K562 (cell line): Measurements from ENCODE around the gene YPEL4. TPM values are rescaled to one million over a fixed set of nuclear protein-coding genes. Genes with fewer than 3 reads are reported as not detected.

Experiments used
- ATAC-seq: fragments of 200-7000 bp; cut with Tn5 transposase; 3 replicates; pipeline ENCODE4 v1.9.1; 2020; ENCODE audit warnings: moderate library complexity
- BruUV-seq: library from RNA; stranded (reverse); fragments of 400-500 nt; replicated peaks from 2 replicates; lab custom pipeline; 2021; lab: Mats Ljungman, UMichigan
- CTCF ChIA-PET: fragments of 300-600 bp; formaldehyde crosslinking; extraction: SDS; loops from one replicate; lab custom pipeline; 2021; ENCODE audit warnings: low intra/inter-chr PET ratio; lab: Yijun Ruan, JAX
- POLR2A ChIA-PET: fragments of 300-600, 350-650 bp; sonication (Branson Sonifier 250); formaldehyde crosslinking; extraction: SDS; loops from one replicate; lab custom pipeline; 2021; ENCODE audit warnings: antibody characterized with exemption, inconsistent platforms; lab: Yijun Ruan, JAX
- DNase-seq, 4 experiments: peaks; one replicate each; pipeline versions ENCODE4 v3.0.0 to v3.0.0-alpha.2; 2011 to 2018; ENCODE audit warnings: low spot score in 3 of 4, mixed read lengths in 3 of 4; ENCODE audit errors: extremely low read depth in 1 of 4
- FAIRE-seq: peaks from 2 replicates; lab custom pipeline; 2011; peaks lifted over from hg19 to GRCh38; lab: Jason Lieb, UNC
- H2AFZ ChIP-seq: 2 replicates; pipeline ENCODE4 v1.6.0; 2011; ENCODE audit warnings: low read depth, low read length, control low read depth, inconsistent platforms
- H3K27ac ChIP-seq: fragments of 200-600 bp; 3 replicates; pipeline ENCODE4 v1.8.0; 2011; ENCODE audit warnings: low read depth, mild to moderate bottlenecking, control low read depth, inconsistent platforms, low read length, moderate library complexity, mixed read lengths; ENCODE audit errors: extremely low read depth
- H3K27me3 ChIP-seq, 2 experiments: fragments of 300-600 bp in 1 of 2; 2 replicates in 1 of 2; 3 replicates in 1 of 2; pipeline versions ENCODE4 v1.6.0 to v1.8.0; 2011; ENCODE audit warnings: inconsistent platforms in 2 of 2, low read length in 2 of 2, mild to moderate bottlenecking in 1 of 2, mixed read lengths in 1 of 2, moderate library complexity in 1 of 2; ENCODE audit not compliant: control insufficient read depth in 2 of 2, insufficient read depth in 2 of 2
- H3K36me3 ChIP-seq: fragments of 300-600 bp; 3 replicates; pipeline ENCODE4 v1.8.0; 2011; ENCODE audit warnings: mild to moderate bottlenecking, low read length, inconsistent platforms; ENCODE audit not compliant: control insufficient read depth, insufficient read depth
- H3K4me1 ChIP-seq, 2 experiments: fragments of 200-600 bp in 1 of 2; replicated peaks in 1 of 2; 2 replicates in 1 of 2; 3 replicates in 1 of 2; pipeline versions ENCODE4 v1.5.1 to v1.8.0; 2011; ENCODE audit warnings: inconsistent platforms in 2 of 2, low read length in 2 of 2, mild to moderate bottlenecking in 1 of 2, mixed read lengths in 1 of 2, moderate library complexity in 1 of 2; ENCODE audit not compliant: control insufficient read depth in 2 of 2, insufficient read depth in 2 of 2
- H3K4me2 ChIP-seq: 2 replicates; pipeline ENCODE4 v1.6.1; 2011; ENCODE audit warnings: low read length, control low read depth, inconsistent platforms, mixed read lengths; ENCODE audit not compliant: insufficient read depth
- H3K4me3 ChIP-seq: fragments of 200-600 bp; sonication (generic), shearing (Covaris generic); 2 replicates; pipeline ENCODE4 v1.5.1; 2016; ENCODE audit warnings: control low read depth, inconsistent platforms
- H3K79me2 ChIP-seq: fragments of 200-600 bp; 3 replicates; pipeline ENCODE4 v1.8.0; 2011; ENCODE audit warnings: low read length, inconsistent platforms; ENCODE audit not compliant: control insufficient read depth, insufficient read depth
- H3K9ac ChIP-seq, 2 experiments: 2 replicates each; pipeline versions ENCODE4 v1.6.0 to v1.6.1; 2011; ENCODE audit warnings: low read depth in 2 of 2, low read length in 2 of 2, control low read depth in 1 of 2, inconsistent platforms in 1 of 2, mild to moderate bottlenecking in 1 of 2, mixed read lengths in 1 of 2; ENCODE audit not compliant: insufficient read depth in 1 of 2
- H3K9me1 ChIP-seq: one replicate; pipeline ENCODE4 v1.6.0; 2011; ENCODE audit warnings: inconsistent platforms, mild to moderate bottlenecking, low read length, moderate library complexity; ENCODE audit not compliant: control insufficient read depth, insufficient read depth
- H3K9me3 ChIP-seq: replicated peaks from 2 replicates; pipeline ENCODE4 v1.5.1; 2011; ENCODE audit warnings: low read depth, low read length, inconsistent platforms; ENCODE audit not compliant: control insufficient read depth, insufficient read depth
- H4K20me1 ChIP-seq: replicated peaks from 2 replicates; pipeline ENCODE4 v1.6.1; 2011; ENCODE audit warnings: low read length, inconsistent platforms, mixed read lengths; ENCODE audit not compliant: control insufficient read depth, insufficient read depth
- BCL6 ChIP-seq: fragments of 250-450 bp; sonication (Bioruptor Pico); IDR thresholded peaks from 2 replicates; pipeline ENCODE4 v1.4.0; 2020
- FOXA3 ChIP-seq, 2 experiments: fragments of 450-650 bp in 1 of 2; sonication (generic) in 1 of 2; formaldehyde crosslinking; IDR thresholded peaks in 1 of 2; conservative IDR thresholded peaks in 1 of 2; 2 replicates each; pipeline versions ENCODE4 v1.4.0 to v1.8.0; 2020 to 2022; ENCODE audit warnings: mild to moderate bottlenecking in 2 of 2, missing genetic modification reagents in 1 of 2
- KDM1A ChIP-seq, 2 experiments: fragments of 450-650 bp; IDR thresholded peaks; 2 replicates each; pipeline ENCODE4 v1.6.1; 2016; ENCODE audit warnings: mild to moderate bottlenecking in 2 of 2
- MAZ ChIP-seq, 2 experiments: fragments of 450-650 bp in 1 of 2; sonication (generic) in 1 of 2; formaldehyde crosslinking; IDR thresholded peaks in 1 of 2; conservative IDR thresholded peaks in 1 of 2; 2 replicates each; pipeline versions ENCODE4 v1.4.0 to v1.5.0; 2020; ENCODE audit warnings: mild to moderate bottlenecking in 1 of 2, missing genetic modification reagents in 1 of 2
- NR2C1 ChIP-seq, 2 experiments: fragments of 450-650 bp; IDR thresholded peaks; 2 replicates each; pipeline ENCODE4 v1.6.1; 2017; ENCODE audit warnings: mild to moderate bottlenecking in 2 of 2, antibody characterized with exemption in 1 of 2, inconsistent platforms in 1 of 2, missing compliant biosample characterization in 1 of 2, missing genetic modification characterization in 1 of 2
- PHB ChIP-seq: fragments of 250-450 bp; sonication (Bioruptor Pico); IDR thresholded peaks from 2 replicates; pipeline ENCODE4 v1.5.0; 2021
- SAFB2 ChIP-seq: fragments of 200-400 bp; formaldehyde crosslinking; IDR thresholded peaks from 2 replicates; pipeline ENCODE4 v1.6.1; 2018; ENCODE audit warnings: borderline replicate concordance, low read length, low read depth, moderate library complexity; ENCODE audit not compliant: severe bottlenecking
- SMAD4 ChIP-seq: fragments of 250-450 bp; sonication (Bioruptor Pico); conservative IDR thresholded peaks from 2 replicates; pipeline ENCODE4 v1.8.0; 2021; ENCODE audit warnings: inconsistent platforms, mild to moderate bottlenecking, moderate library complexity
- WGBS: fragments of 100-300 bp; shearing (Covaris generic); methylation state at CpG from one replicate; pipeline ENCODE4 v1.1.6; 2016; ENCODE audit warnings: low coverage, mixed read lengths; ENCODE audit not compliant: insufficient coverage; ENCODE audit errors: missing lambda C conversion rate; 5-methylcytosine and 5-hydroxymethylcytosine counted together
- in situ Hi-C: fragments of 300-500 bp; cut with MboI; formaldehyde crosslinking; loops from 4 replicates; pipeline ENCODE4 v1.15.0; 2018; ENCODE audit warnings: inconsistent platforms, mixed read lengths
- intact Hi-C: fragments of 100-400 bp; cut with micrococcal nuclease; formaldehyde crosslinking; loops from 2 replicates; pipeline ENCODE4 v1.14.2; 2022
- polyA plus RNA-seq, 8 experiments: library from polyadenylated mRNA; depleted of rRNA in 4 of 8; stranded (reverse) in 5 of 8; unstranded in 3 of 8; fragments of >200 nt; fragmentation: Nextera tagmentation in 2 of 8; fragmentation: Illumina TruSeq in 1 of 8; extraction: Ambion mirVana in 2 of 8; extraction: Trizol in 1 of 8; gene quantifications; 2 replicates each; pipeline versions ENCODE4 v1.2.1 to v1.2.3, GENCODE V29; 2011 to 2014; ENCODE audit warnings: inconsistent platforms in 1 of 8, missing spikeins in 1 of 8
- total RNA-seq, 7 experiments: library from RNA; depleted of rRNA in 6 of 7; stranded (reverse); fragments of >200 nt in 6 of 7; fragmentation: Illumina TruSeq in 2 of 7; extraction: Trizol in 2 of 7; gene quantifications; 2 replicates each; pipeline versions ENCODE4 v1.2.1 to v1.2.3, GENCODE V29; 2011 to 2021; ENCODE audit warnings: low replicate concordance in 1 of 7
- TF ChIP-seq, protein P1 (sequence below): fragments of 200-800 bp; sonication (Bioruptor generic); IDR thresholded peaks from 2 replicates; pipeline ENCODE4 v1.6.1; 2017; ENCODE audit warnings: missing genetic modification characterization, missing compliant biosample characterization
- TF ChIP-seq, protein P2 (sequence below): sonication (generic); formaldehyde crosslinking; IDR thresholded peaks from 2 replicates; pipeline ENCODE4 v1.8.1; 2022; ENCODE audit warnings: missing genetic modification reagents
- TF ChIP-seq, protein P3 (sequence below), 2 experiments: IDR thresholded peaks; 2 replicates each; pipeline ENCODE4 v1.6.1; 2012; ENCODE audit warnings: improper control_type of control experiment in 2 of 2, low read depth in 2 of 2, low read length in 2 of 2, borderline replicate concordance in 1 of 2
- TF ChIP-seq, protein P4 (sequence below): sonication (generic); formaldehyde crosslinking; IDR thresholded peaks from 2 replicates; pipeline ENCODE4 v1.9.0; 2022; ENCODE audit warnings: mild to moderate bottlenecking, missing genetic modification reagents

YPEL4 gene
- total and polyA plus RNA-seq, 9 of the 15 experiments (the other 6 are each of a cell fraction or from before 2014, with no cell fraction given), result 0.07 to 1.4 (median 0.40) TPM; not detected in 2

DNA sequence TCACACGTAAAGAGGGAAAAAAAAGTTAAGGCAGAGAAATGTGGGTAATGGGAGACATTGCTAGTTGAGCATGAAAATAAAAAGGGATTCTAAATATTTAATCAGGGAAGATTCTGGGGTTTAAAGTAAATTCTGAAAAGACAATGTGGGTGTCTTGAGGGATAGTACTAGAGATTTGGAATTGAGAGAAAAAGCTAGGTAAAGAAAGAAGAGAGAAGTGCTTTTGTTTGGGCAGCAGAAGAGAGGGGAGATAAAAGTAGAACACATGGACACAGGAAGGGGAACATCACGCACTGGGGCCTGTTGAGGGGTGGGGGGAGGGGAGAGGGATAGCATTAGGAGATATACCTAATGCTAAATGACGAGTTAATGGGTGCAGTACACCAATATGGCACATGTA lies 3.5 kb upstream of the YPEL4 start (continued):
- no peak for TF ChIP-seq BCL6
- TF ChIP-seq SAFB2, result no peak
- TF ChIP-seq NR2C1 (IDR thresholded peaks at IDR 0.05), result no peak
- no peak for TF ChIP-seq NR2C1 (tag; IDR thresholded peaks at IDR 0.05)

DNA sequence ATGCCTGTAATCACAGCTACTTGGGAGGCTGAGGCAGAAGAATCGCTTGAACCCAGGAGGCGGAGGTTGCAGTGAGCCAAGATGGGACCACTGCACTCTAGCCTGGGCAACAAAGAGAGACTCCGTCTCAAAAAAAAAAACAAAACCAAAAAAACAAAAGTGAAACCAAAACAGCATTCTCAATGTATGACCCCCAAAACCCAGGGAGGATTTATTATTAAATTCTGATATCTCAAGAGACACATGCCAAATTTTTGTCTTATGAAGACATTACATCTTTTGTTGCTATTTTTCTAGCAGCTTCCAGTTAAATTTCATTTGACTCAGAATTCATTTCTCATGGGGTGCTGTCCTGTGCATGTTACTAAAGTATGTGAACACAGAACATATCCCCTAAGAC lies 3.0 kb upstream of the YPEL4 start:
- Histone ChIP-seq H2AFZ (peak overlapping the region; percentile 93), H3K79me2 (peaks cover 2% of the 10 kb centered on the region), H3K9ac (peak overlapping the region in 1 of 2 experiments; percentile 50; a peak in 2 of 4 replicates), H3K27ac (peak overlapping the region; percentile 30; the same call in 2 of the 3 replicates), H3K4me3 (no peak overlapping the region), H4K20me1 (no peaks in the 10 kb centered on the region; the same call in 1 of the 2 replicates), H3K9me3 (no peaks in the 10 kb centered on the region), H3K9me1 (no peaks in the 10 kb centered on the region), H3K4me1 (peaks cover 30 to 31% of the 10 kb centered on the region in 2 experiments), H3K4me2 (peak overlapping the region; percentile 39; the same call in 1 of the 2 replicates), H3K27me3 (no peaks in the 10 kb centered on the region), H3K36me3 (no peaks in the 10 kb centered on the region; the same call in 2 of the 3 replicates)
- ChIA-PET POLR2A (no interaction called here), CTCF (no interaction called here)
- intact Hi-C loops (no loop called here), in situ Hi-C loops (loop anchor here (25.0 kb wide), 1 partner anchor 860 kb away; the partner anchor contains the start of gene OR5B21)
- TF ChIP-seq KDM1A (IDR thresholded peaks at IDR 0.05), result no peak
- no peak for TF ChIP-seq SMAD4
- TF ChIP-seq, protein P1, sequence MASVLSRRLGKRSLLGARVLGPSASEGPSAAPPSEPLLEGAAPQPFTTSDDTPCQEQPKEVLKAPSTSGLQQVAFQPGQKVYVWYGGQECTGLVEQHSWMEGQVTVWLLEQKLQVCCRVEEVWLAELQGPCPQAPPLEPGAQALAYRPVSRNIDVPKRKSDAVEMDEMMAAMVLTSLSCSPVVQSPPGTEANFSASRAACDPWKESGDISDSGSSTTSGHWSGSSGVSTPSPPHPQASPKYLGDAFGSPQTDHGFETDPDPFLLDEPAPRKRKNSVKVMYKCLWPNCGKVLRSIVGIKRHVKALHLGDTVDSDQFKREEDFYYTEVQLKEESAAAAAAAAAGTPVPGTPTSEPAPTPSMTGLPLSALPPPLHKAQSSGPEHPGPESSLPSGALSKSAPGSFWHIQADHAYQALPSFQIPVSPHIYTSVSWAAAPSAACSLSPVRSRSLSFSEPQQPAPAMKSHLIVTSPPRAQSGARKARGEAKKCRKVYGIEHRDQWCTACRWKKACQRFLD, result no peak
- TF ChIP-seq PHB (CRISPR knock-in tag), result no peak
- no peak for TF ChIP-seq FOXA3 (CRISPR knock-in tag; conservative IDR thresholded peaks at IDR 0.05 in 1 of 2, IDR thresholded peaks at IDR 0.05 in 1 of 2)
- TF ChIP-seq MAZ (CRISPR knock-in tag; conservative IDR thresholded peaks at IDR 0.05 in 1 of 2, IDR thresholded peaks at IDR 0.05 in 1 of 2), result no peak
- TF ChIP-seq, protein P2, sequence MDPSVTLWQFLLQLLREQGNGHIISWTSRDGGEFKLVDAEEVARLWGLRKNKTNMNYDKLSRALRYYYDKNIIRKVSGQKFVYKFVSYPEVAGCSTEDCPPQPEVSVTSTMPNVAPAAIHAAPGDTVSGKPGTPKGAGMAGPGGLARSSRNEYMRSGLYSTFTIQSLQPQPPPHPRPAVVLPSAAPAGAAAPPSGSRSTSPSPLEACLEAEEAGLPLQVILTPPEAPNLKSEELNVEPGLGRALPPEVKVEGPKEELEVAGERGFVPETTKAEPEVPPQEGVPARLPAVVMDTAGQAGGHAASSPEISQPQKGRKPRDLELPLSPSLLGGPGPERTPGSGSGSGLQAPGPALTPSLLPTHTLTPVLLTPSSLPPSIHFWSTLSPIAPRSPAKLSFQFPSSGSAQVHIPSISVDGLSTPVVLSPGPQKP, result no peak
- TF ChIP-seq, protein P3, sequence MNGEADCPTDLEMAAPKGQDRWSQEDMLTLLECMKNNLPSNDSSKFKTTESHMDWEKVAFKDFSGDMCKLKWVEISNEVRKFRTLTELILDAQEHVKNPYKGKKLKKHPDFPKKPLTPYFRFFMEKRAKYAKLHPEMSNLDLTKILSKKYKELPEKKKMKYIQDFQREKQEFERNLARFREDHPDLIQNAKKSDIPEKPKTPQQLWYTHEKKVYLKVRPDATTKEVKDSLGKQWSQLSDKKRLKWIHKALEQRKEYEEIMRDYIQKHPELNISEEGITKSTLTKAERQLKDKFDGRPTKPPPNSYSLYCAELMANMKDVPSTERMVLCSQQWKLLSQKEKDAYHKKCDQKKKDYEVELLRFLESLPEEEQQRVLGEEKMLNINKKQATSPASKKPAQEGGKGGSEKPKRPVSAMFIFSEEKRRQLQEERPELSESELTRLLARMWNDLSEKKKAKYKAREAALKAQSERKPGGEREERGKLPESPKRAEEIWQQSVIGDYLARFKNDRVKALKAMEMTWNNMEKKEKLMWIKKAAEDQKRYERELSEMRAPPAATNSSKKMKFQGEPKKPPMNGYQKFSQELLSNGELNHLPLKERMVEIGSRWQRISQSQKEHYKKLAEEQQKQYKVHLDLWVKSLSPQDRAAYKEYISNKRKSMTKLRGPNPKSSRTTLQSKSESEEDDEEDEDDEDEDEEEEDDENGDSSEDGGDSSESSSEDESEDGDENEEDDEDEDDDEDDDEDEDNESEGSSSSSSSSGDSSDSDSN (IDR thresholded peaks at IDR 0.05; ENCODE audit: borderline replicate concordance in 1 of 2, low read depth in 2 of 2, low read length in 2 of 2), result no peak
- TF ChIP-seq, protein P4, sequence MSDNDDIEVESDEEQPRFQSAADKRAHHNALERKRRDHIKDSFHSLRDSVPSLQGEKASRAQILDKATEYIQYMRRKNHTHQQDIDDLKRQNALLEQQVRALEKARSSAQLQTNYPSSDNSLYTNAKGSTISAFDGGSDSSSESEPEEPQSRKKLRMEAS (CRISPR knock-in tag), result no peak
- 83% methylated on average over 3 of the region's 3 CpGs for WGBS
- ATAC-seq (no peak), FAIRE-seq (no peak), DNase-seq (no peak)
- BruUV-seq, result no TSS peak
